HG03280 (cell line): ENCODE measurements around the gene PRKCE.

Experiments
- ATAC-seq: cut with Tn5 transposase; IDR thresholded peaks from one replicate; pipeline ENCODE4 v1.9.1; 2021; ENCODE audit warnings: mild to moderate bottlenecking, moderate library complexity; ENCODE audit not compliant: unreplicated experiment

PRKCE gene

DNA sequence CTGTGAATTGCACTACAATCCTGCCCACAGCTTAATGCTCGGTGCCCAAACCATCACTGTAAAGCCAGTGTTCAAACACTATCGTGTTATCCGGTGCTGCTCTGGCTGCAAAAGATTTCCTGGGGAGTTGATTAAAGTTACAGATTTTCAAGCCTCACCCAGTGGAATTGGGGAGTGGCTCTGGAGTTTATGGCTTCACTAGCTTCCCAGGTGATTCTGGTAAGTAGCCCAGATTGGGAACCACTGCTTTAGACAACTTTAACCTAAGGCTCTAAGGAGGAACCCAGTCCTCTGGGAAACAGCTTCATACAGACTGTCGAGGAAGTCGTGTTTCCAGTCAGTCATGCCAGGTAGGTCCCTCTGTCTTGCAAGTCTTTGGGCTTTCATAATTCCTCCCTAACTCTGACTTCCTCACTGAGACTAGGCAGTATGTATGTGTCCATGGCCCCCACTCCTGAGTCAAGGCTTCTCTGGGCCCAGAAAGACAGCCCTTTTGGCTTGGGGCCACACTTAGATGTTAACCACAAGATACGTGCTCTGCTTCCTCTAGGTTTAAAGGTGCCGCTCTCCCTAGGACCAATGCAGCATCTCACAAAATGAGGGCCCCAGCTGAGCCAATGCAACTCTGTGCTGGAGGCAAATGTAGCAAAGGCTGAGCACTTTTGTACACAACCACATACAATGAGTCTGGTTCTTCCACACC, 299.7 kb downstream of the PRKCE start:
- ATAC-seq = no peak

DNA sequence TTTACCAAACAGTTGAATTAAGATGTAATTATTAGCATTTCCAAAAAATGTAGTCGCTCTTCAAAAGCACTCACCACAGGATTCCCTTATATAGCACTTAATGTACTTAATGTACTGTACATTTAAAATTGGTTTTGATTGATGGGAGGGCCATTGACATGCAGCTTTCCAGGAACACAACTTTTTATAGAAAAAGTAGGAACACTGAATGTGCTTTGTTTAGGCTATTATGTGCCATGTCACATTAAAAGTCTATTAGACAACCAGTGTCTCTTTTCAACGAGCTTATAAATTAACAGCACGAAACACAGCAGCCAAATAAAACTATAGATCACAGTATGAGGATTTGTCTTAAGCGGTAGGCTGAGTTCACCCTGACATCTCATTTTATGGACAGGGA, 301.1 kb downstream of the PRKCE start:
- ATAC-seq = no peak

DNA sequence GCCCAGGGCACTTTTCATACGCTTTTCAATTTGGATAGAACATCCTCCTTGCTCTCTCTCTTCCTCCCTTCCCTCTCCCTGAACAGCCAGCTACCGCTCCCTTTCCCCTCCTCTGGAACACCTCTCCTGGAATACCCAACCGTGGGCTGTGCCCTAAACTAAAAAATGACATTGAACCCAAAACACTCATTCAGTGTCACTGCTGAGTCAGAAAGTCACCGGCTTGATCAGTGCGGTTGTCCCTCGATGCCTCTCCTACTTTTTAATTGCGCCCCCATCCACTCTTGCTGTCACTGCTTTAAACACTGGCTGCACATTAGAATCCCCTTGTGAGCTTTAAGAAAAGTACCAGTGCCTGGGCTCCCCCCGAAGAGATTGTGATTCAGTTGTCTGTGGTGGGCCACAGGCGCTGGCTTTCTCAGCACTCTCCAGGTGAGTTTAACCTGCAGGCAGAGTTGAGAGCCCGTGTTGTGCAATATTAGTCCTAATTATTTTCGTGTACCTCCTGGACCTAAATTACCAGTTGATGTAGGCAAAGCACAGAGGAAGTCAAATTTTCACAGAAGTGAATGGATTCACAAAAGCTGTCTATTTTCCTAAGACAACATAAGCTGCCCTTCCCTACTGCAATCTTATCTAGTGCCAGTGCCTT, 302.0 kb downstream of the PRKCE start:
- ATAC-seq = no peak

DNA sequence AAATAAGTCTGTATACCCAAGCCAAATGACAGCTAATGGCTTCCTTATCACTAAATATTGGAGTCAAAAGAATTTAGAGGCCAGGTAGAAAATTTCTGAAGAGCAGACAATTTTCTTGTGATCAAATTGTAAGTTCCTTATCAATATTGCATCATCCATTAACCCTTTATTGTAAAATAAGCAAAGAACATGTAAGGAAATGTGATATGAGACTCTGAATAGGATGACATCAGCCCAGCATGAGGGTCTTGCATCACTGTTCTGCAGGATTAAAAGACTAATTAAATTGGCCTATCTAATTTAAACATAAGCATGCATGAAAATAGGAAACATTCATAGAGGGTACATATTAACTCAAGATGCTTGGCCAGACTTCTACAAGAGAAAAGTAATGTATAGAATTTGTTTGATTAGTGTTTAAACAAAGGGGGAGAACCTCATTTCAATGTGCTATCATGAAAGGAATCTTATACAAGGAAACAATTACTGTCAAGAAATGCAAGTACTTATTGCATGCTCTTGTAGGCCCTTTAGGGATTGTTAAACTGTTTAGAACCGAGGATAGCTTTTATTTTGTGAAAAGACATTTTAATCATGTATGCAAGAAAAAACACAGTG, 302.9 kb downstream of the PRKCE start:
- no peak for ATAC-seq

DNA sequence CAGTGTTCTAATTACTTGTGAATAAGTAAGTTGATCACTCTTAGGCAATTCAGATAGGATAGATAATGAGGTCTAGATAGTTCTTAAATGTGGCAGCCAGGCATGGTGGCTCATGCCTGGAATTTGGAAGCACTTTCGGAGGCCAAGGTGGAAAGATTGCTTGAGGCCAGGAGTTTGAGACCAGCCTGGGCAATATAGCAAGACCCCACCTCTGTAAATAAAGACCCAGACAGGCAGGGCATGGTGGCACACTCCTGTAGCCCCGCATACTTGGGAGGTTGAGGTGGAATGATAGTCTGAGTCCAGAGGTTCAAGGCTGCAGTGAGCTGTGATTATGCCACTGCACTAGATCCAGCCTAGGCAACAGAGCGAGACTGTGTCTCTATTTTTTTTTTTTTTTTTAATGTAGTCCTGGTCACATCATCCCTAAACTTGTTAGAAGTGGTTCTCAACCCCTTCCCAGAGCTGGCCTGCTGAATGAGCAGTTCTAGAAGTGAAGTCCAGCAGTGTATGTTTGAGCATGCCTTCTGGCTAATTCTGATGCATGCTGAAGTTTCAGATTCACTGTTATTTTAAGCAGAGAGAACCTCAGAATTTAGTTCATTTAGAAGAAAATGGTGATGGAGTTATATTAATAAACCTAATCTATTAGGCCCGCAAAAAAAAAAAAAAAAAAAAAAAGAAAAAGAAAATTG, 306.2 kb downstream of the PRKCE start:
- ATAC-seq = no peak

DNA sequence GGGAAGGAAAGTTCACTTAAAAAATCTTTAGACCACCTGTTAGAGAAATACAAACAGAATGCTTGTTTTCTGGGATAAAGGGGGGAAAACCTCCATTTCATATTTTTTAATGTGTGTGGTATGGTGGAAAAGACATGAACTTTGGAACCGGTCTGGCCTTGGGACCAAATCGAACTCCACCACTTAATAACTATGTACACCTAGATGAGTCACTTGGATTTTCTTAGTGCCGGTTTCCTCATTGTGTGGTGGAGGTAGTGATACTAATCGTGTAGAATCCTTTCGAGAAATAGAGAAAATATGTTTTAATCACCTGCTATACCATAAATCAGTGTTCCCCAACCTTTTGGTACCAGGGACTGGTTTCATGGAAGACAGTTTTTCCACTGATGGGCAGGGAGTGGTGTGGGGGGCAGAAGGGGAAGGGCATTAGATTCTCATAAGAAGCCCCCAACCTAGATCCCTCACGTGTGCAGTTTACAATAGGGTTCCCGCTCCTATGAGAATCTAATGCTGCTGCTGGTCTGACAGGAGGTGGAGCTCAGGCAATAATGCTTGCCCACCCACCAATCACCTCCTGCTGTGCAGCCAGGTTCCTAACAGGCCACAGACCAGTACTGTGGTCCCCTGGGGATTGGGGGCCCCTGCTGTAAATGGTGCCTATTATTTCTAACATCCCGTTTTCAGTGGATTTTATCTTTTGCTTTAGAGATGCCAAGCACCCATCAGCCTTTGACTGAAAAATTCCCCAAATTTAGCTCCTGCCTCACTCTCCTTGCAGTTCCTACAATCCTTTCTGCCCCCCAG, 308.8 kb downstream of the PRKCE start:
- no peak for ATAC-seq

DNA sequence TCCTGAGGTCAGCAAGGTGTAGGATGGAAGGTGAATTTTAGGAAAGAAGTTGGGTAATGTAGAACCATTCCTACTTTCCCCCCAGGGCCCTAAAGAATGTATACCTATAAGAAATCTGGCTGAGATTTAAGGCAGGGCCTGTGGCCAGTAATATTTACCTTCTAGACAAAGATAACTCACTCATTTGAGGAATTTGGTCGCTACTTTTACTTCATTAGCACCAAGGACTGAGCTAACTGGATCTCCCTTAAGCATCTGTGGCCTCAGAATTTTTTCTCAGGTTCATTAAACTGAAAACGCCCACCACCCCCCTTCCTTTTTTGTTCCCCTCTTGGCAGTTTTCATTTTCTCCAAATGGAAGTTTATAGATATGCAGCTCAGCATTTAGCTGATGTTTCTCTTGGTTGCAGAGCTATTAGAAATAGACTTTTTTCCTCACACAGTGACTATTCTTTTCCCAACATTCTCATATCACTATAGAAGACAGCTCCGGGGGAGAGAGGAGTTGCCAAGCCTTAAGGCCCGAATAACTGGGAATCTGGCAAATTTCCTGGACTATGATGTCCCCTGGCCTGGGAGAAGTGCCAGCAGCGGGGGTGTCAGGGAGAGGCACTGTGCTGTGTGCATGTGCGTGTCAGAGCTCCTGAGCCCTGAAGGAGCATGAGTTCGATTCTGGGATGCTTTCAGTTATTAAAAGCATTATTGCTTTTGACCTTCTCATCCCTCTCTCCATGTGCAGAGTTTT, 310.9 kb downstream of the PRKCE start:
- no peak for ATAC-seq

DNA sequence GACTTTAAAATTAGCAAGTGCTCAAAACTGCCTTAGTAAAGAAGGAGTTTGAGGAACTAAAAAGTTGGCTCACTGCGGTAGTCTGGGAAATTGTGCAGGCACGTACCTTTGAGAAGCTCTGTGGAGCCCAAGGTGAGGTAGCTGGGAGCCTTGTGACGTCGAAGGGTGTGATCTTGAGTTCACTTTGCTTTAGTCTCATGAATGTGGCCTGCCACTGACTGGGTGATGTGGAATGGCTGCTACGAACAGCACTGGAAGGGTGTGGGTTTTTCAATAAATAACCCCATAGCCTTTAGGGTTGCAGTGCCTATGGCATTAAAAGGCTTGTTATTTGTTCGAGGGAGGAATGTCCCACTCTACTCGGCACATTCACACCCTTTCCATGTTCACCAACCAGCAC, 312.3 kb downstream of the PRKCE start:
- ATAC-seq = no peak

DNA sequence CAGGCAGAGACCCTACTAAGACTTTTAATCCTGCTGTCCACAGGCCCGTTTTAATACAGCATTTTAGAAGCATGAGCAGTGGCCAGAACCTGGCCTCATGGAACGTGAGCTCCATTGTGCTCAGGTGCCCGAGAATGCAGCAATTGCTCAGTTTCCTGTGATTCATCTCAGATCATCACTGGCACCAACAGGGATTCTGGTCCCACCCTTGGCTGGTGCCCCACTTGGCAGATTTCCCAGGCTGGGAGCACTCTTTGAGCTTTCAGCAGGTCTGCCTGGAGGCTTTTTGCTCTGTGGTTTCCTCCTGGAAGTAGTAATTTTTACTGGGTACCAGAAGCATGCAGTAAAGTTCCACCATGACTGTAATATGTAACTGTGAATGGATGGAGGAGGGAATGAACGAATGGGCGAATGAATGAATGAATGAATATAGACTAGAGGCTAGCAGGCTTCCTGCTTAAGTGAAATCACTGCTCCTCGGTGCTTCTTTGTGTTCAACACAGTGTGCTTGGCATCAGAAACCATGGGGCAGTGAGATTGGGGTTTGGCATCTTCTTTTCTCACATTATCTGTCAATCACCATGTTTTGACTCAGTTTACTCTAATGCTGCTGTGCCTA, 312.9 kb downstream of the PRKCE start:
- ATAC-seq = no peak

DNA sequence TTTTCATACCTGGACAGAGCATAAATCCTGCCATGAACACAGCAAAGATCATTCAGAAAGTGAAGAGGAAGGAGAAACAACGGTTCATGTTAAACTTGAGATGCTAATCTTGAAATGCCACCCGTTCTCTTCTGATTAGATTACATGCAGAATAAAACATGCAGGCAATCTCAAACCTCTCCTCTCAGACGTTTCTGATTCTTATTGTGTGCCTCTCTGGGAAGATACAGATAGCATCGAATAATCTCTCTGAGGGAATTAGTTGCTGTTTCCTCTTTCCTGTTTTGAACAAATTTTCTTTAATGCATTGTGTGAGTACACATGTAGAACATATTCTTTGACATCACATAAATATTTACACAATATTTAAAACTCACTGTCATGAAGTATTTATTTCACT, 313.4 kb downstream of the PRKCE start:
- no peak for ATAC-seq

DNA sequence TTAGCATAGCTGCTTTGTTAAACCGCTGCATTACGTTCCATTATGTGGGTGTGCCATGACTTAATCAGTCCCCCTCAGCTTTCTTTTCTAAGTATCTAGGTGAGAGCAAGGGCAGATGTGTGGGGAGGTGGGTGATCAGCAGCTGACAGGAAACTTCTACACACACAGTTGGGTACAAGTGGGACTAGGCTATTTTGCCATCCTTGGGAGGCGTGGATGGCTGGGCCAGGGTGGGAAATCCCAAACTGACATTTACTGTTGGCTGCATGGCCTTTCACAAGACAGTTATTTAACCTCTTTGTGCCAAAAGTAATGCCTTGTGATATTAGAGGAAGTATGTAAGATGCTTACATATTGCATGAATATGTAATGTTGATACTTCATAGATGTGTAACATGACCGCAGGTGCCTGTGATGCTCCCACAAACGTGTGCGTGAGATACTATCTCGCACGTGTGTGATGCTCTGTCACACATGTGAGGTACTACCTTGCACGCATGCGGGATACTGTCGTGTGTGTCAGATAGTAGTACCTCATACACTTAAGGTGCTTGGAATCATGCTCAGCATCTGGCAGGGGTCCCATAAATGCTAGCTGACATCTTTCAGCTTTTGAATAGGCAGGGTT, 314.5 kb downstream of the PRKCE start:
- no peak for ATAC-seq

DNA sequence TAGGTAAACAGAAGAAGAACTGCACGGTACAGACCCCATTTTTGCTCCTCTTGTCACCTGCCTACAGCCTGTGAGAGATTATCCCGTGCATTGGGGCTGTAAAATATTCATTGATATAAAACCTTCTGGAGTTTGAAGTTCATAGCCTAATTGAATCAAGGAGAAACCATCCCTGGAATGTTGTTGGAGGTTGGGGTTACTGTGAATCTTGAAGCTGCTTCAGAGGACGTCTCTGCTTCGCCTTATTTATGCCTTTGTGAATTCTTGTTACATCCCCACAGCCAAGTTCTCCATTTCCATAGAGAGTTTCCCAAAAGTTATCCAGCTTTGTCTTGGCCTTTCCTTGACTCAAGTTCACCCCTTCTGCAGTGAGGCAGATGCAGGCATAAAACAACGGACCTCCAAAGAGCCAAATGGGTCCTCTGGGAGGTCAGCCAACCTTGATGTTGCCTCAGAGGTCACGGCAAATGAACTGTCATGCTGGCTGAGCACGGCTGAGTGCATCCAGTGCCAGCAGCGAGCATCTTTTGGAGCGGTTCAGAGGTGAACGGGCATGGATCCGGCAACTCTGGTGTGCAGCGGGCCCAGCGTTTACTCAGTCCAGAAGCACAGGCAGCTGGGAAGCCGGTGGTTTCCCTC, 317.6 kb downstream of the PRKCE start:
- no peak for ATAC-seq

DNA sequence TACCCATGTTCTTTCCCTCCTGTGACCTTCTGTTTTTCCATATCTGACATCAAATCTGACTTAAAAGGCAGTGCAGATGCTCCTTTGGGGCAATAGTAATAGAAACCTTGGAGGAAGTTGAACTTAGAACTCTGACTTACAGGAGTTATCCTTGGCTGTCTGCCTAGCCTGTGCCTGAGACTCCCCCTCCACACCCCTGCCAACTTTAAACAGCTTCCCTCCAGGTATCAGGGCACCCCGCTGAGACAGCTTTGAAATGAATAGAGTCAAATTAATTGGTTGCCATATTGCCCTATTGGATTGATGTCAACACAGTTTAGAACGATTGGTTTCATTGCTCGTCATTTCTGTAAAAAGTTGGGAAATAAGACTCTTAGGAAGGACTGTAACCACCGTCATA, 322.0 kb downstream of the PRKCE start:
- ATAC-seq = no peak

DNA sequence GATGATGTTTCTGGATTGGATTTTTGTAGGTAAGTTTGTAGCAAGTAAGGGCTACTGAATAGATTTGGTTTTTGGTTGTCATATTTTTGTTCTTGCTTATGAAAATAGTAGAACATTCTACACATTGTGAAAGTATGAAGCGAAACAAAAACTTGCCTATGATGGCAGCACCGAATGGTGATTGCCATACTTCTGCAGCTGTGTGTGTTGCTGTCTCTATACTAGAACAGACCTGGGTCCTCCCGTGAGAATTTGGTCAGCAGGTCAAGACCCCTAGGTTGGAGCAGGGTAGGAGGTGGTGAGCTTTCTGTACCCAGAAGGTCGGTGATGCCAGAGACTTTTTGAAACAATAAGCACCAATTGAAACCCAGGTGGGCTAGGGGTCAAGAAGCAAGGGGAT, 322.6 kb downstream of the PRKCE start:
- ATAC-seq = peak; percentile 83

DNA sequence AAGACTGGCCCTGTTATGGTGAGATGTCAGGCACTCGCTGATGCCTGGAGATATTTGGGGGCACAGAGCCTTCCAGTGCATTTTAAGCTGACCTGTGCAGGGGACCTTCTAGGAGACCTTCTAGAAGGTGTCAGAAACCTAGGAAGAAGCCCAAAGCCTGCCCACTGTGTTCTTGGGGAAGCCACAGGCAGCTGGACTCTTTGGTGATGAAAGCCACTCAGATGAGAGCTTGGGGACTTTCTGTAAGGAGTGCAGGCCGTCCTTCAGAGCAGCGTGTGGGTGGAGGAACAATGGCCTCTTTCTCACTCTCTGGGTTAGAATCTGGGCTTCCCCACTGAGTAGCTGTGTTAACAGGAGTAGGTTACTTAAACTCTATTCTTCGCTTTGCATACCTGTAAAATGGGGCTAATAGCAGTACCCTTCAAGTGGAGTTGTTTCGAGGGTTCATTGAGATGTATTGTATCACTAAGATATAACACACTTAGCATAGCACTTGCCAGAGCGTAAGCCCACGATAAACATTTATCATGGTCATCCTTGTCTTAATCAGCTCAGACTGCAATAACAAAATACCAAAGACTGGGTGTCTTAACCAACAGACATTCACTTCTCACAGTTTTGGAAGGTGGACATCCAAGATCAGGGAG, 323.4 kb downstream of the PRKCE start:
- ATAC-seq = no peak

DNA sequence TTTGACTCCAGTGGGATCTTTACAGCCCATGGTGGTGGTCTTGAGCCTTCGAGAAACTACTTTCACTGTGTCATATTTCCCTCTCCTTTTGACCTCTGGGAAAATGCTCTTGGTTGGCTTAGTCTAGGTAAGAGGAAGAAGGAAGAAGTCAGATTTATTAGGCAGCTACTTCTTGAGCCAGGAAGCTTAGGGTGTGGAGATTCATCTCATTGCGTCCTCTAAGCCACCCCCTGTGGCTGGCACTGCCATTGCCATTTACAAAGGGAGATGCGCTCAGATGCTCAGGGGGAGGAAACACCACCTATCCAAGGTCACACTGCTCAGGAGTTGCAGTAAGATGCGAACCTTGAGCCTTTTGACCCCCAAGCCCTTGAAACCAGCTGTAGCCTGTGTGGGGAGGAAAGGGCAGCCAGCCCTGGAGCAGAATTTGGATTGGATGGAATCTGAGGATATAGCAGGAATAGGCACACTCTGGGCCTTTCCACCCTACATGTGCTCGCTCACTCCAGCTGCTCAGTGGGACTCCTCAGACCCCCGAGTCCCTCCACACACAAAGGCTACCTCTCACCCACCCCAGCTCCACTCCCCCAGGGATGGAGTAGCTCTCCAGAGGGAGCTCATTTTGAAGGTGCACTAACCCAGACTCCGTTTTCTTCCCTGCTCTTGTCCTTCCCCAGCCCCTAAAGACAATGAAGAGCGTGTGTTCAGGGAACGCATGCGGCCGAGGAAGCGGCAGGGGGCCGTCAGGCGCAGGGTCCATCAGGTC, 324.5 kb downstream of the PRKCE start:
- ATAC-seq = no peak

DNA sequence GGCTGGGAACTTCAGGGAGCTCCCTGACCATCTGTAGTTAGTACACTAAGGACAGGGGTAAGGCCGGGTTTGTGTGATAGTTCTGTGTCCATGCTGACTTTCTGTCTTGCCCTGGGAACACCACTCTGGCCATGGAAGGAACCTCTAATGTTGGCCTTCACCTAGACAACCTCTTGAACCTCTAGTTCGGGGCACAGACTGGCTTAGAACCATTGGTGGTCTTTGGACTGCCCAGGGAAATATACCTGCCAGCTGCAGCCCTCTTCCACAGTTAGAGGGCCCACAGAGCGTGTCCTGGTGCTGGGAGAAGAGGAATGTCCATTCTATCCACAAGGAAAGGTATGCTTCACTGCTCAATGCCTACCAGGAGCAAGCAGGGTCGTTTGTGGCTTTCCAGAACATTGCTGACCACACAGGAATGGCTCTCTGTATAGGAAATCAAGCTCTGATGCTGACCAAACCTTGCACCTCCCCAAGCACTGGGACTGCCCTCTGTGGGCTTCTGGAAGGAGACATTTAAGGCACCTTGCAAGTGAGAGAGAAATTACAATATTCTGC, 326.9 kb downstream of the PRKCE start:
- ATAC-seq = no peak
